Myocyte (in vitro differentiated cells): ENCODE results near the gene ARHGEF11. TPM values are rescaled to one million over a fixed set of nuclear protein-coding genes. Genes with fewer than 3 reads are reported as not detected.

ENCODE experiments used
- microRNA counts: library from miRNA; unstranded; fragments of <30 nt; microRNA quantifications from one replicate; lab custom pipeline; 2016
- microRNA-seq: library from miRNA; unstranded; fragments of <30 nt; microRNA quantifications from one replicate; pipeline ENCODE4, GENCODE V29; 2016
- total RNA-seq: library from RNA; depleted of rRNA; stranded (reverse); fragments of >200 nt; gene quantifications from 2 replicates; pipeline ENCODE4 v1.2.3, GENCODE V29; 2014

The ARHGEF11 gene
- total RNA-seq, 1 donor from 2014 or later, result 19.3 TPM

MicroRNA genes within 50 kb of the gene (microRNA counts, 767-probe panel; counts per million panel counts)
- not detected for microRNA hsa-miR-765 (lab: Ali Mortazavi, UCI)

Small RNA genes within 50 kb of the gene (microRNA-seq; reads per million reads assigned to microRNA genes)
- not detected for gene MIR765

Other genes starting within 250 kb of the ARHGEF11 start
- gene SH2D2A, start 228.9 kb downstream of the ARHGEF11 start, total RNA-seq, result not detected in 2 replicates
- gene INSRR, start 186.6 kb downstream of the ARHGEF11 start, total RNA-seq, result 0.05 TPM in 1 of 2 replicates, not detected in the other
- gene NTRK1, start 184.9 kb downstream of the ARHGEF11 start, total RNA-seq, result 0.10 and 2.5 TPM in 2 replicates
- 0.05 TPM in 1 of 2 replicates, not detected in the other for gene PEAR1, start 152.0 kb downstream of the ARHGEF11 start, total RNA-seq
- gene LRRC71, start 125.1 kb downstream of the ARHGEF11 start, total RNA-seq, result not detected in 2 replicates
- gene ETV3L, start 54.1 kb upstream of the ARHGEF11 start, total RNA-seq, result not detected in 2 replicates
- 9.7 and 11.7 TPM in 2 replicates for gene ETV3, start 92.7 kb upstream of the ARHGEF11 start, total RNA-seq